ENCODE measurements around the gene CCDC117.

GRCh38 chr22:28817919-28818859 lies 45.7 kb downstream of the CCDC117 start:
- TF ChIP-seq EZH2phosphoT487 (IDR thresholded peaks at IDR 0.05; ENCODE audit: borderline replicate concordance) (no peak), CTCF (conservative IDR thresholded peaks at IDR 0.05; ENCODE audit: low read length) (no peak)
